Iris pigment epithelial cell (primary cell): Measurements from ENCODE around the gene APOL2.
"Not testable (repeated sequence)": the region's sequence is repeated elsewhere in the genome, so short reads cannot be mapped to it uniquely, and the experiment has no call there.

Experiments
- DNase-seq: peaks from one replicate; pipeline ENCODE4 v3.0.0-alpha.2; 2011; ENCODE audit warnings: low read depth

APOL2 gene

GRCh38 chr22:36243986-36244385 lies 4.7 kb upstream of the APOL2 start:
- no peak for DNase-seq

- peak; percentile 38 for DNase-seq
Measured at GRCh38 chr22:36239150-36239400, 252 bp downstream of the APOL2 start.

- no peak for DNase-seq
Measured at GRCh38 chr22:36238373-36239149, 766 bp downstream of the APOL2 start.

DNA sequence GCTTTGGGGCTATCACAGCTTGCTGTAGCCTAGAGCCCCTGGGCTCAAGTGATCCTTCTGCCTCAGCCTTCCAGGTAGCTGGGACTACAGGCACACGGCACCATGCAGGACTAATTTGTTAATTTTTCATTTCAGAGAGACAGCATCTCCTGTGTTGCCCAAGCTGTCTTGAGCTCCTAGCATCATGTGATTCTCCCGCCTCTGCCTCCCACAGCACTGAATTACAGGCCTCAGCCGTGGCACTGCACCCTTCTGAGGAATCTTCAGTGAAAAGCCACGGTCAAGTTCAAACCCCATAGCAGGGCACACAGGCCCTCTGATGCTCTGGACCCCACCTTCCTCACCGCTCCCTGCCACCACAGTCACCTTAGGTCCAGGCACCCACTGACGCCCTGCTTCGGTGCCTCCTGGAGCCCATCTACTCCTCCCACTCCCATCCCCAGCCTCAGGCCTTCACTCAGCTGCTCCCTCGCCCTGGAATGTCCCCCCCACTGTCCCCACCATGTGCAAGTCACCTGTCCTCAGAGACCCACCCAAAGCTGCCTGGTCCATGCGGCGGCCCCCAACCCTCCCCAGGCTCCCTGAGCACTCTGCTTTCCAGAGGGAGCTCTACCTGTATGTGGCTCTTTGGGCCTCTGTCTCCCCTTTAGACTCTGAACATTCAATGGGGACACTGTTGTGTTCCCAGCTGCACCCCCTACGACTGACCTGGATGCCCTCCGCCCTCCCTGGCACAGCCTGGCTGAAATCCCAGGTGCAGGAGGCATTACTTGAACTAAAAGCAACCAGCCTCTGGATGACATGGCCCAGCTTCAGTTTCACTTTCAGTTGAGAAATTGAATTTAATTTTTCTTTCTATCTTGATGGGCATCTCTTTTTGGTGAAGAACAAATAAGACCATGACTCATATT lies 1.6 kb downstream of the APOL2 start:
- DNase-seq = peak; percentile 53

DNA sequence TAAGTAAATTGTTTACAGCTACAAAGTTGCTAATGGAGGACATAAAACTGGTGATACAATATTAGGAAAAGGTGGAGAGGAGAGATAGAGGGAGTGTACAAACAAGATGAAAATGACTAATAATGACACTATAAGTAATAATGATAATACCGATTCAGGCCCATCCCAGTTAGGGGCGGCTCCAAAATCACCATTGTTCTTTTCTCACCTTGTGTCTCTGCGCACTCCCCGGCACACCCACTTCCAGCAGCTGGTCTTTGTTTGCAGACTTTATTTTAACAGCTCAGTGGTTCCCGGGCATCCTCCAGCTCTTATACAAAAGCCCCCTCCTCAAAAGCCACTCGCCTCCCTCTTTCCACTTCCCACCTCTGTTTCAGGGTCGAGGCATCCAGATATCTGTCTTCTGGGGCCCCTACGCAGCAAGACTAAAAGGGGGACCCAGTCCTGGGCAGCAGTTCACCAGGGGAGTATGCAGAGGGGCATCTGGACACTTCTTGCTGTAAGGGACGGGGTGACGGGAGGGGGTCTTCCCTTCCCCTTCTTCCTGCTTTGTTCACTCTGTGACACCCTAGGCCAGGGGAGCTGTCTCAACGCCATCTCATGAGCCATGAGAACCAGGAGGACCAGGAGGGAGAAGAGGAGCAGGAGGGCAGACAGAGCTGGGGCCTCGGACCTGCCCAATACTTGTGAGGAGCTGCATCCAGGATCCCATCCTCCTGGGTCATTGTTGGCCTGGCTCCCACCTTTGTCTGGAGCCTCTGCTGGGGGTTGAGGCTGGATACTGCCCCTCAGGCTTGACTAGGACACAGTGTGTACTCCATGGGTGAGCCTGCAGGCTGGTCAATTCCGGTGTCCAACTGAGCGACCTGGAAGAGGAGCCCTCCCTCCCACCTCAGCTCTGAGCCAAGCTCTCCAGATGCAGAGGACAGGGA lies 2.7 kb downstream of the APOL2 start:
- no peak for DNase-seq

GRCh38 chr22:36235585-36235984 lies 3.7 kb downstream of the APOL2 start:
- DNase-seq = no peak

DNA sequence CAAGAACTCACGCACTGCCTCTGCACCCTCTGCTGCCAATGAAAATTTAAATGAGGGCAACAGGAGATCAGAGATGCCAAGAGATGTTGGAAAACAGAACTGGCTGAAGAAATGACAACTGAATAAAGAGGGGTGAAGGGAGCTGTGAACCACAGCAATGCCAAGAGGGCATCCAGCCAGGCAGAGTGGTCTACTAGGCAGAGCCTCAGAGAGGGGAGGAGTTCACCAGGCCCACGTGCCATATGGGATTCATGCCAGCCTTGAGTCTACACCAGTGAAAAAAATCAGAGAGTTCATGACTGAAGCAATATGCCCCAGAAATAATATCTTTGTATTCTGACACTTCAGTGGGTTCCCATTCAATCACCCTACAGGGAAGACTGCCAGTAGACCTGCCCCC lies 4.4 kb downstream of the APOL2 start:
- no peak for DNase-seq

GRCh38 chr22:36234213-36234612 lies 5.1 kb downstream of the APOL2 start:
- DNase-seq = no peak

- DNase-seq = no peak
Measured at GRCh38 chr22:36233796-36234195, 5.5 kb downstream of the APOL2 start.

DNA sequence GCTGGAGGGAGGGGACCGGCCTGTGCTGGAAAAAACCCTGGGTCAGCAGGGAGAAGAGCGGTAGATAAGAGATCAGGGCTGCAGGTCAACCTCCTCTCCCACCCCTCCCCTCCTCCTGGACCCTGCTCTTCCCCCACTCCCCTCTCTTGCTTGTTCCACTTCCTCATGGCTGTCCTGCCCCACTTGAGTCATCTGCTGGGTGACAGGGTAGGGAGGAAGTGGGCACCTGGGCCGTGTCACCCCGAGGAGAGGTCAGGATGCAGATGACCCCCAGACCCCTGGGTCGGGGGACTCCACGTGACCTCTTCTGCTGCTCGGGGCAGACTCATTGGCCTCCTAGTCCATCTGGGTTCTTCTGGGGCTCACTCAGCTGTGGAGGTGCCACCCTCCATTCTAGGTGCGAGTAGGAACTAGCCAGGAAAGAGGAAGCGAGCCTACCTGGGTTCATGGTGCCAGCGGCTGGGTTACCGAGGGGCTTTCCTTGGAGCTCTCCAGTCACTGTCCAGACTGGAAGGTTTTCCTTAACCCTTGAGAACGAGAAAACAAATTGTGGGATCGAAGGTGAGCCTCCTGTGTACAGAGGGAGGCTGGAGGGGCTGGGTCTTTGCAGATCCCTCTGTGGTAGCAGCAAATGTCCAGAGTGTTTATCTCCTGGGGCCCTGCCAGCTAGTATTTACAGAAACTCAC lies 6.5 kb downstream of the APOL2 start:
- DNase-seq = no peak

DNA sequence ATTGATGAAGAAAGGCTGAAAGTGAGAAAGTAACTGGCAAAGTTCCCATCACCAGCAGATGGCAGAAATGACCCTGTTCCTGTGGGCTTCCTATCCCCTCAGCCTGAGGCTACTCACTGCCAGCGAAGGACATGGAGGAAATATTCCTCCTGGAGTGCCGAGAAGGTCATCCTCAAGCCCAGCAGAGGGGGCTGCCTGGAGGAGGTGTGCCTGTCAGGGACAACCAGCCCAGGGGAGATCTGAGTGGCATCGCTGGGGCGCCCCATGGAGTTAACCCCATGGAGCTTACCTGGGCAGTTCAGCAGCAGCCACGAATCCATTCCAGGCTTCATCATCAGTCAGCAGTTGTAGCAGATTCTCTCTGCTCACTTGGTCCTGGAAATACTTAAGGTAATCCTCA lies 8.3 kb downstream of the APOL2 start:
- not testable (repeated sequence) for DNase-seq

GRCh38 chr22:36229649-36230048 lies 9.7 kb downstream of the APOL2 start:
- not testable (repeated sequence) for DNase-seq

GRCh38 chr22:36228944-36229343 lies 10.4 kb downstream of the APOL2 start:
- DNase-seq = no peak

- not testable (repeated sequence) for DNase-seq
Measured at GRCh38 chr22:36228369-36228768, 11.0 kb downstream of the APOL2 start.

DNA sequence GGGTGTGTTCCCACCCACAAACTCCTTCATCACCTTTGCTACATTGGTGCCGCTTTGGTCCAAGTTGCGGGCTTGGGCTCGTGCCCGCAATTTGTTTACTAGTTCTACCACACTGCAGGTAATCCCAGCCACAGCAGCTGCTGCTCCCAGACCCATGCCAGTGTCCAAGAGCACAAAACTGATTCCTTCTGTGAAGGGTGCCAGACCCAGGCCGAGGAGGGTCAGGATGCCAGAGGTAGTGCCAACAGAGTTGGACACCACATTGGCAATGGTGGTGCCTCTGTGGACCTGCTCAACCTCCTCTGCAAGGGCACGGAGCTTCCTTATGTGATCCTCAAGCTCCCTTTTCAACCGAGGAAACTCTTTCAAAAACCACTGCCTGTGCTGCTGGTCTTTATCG lies 11.5 kb downstream of the APOL2 start:
- DNase-seq = no peak

DNA sequence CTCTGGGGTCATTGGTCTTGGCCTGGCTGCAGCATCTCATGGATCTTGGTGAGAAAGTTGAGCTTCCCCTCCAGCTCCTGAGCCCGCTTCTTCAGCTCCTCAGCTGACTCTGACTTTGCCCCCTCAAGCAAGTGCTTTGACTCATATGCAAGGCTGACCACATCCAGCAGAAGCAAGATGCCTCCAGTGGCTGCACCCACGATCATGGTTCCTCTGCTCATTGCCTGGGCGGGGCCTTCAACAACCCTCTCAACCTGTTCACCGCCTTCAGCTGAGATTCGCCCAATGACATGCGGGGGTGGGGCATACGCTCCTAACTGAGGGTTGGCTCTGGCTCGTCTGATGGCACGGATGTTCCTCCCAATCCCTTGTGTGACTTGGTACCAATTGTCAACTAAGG lies 11.9 kb downstream of the APOL2 start:
- DNase-seq = no peak

DNA sequence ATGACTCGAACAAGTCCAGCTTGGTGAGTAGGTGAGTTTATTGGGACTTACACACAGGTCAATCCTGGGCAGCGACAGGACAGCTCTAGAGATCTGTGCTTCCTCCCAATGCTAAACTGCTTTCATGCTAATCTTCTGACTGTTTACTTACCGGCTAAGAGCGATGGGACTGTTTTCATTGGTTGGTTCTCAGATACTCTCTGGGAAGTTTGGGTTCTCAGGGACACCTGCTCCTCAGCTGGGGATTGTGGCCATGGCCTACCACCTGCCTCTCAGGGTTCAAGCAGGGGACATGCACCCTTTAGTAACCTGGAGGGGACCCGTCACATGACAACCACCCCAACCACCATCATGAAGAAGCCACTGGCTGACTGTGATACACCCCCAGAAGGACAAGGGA lies 13.1 kb downstream of the APOL2 start:
- DNase-seq = no peak

GRCh38 chr22:36225333-36225922 lies 13.9 kb downstream of the APOL2 start:
- no peak for DNase-seq

- DNase-seq = no peak
Measured at GRCh38 chr22:36224245-36224644, 15.1 kb downstream of the APOL2 start.

DNA sequence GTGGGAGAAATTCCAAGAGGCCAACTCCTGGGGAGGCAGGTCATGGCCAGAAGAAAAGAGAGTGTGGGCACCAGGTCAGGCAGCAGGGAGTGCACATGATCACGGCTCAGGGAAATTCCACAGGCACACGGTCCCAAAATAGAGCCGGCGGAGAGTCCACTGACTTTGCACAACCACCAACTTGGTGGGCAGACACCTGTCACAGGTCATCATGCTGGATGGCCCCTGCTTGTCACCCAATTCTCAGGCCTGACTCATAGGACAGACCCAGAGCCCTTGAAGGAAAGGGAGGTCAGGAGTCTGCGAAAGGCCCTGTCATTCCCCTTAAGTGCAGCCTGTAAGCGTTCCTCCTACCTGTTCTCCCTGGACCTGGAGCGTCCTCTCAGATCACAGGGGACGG lies 15.8 kb downstream of the APOL2 start:
- no peak for DNase-seq

GRCh38 chr22:36222887-36223450 lies 16.4 kb downstream of the APOL2 start:
- DNase-seq = no peak
